SU-DHL-6 (cell line): Measurements from ENCODE around the gene OBSCN.

Source experiments
- H2AFZ ChIP-seq: fragments of 200-600 bp; sonication (generic); 2 replicates; pipeline ENCODE4 v1.6.1; 2014; ENCODE audit warnings: low read depth, mild to moderate bottlenecking, moderate library complexity, mixed read lengths, antibody characterized with exemption, low read length; ENCODE audit not compliant: severe bottlenecking
- H3F3A ChIP-seq: fragments of 200-600 bp; shearing (Covaris generic); 2 replicates; pipeline ENCODE4 v1.6.0; 2016; ENCODE audit warnings: antibody characterized with exemption, mild to moderate bottlenecking; ENCODE audit not compliant: insufficient read depth
- H3K27ac ChIP-seq: fragments of 200-600 bp; sonication (generic); 2 replicates; pipeline ENCODE4 v1.5.1; 2016; ENCODE audit warnings: low read depth, mild to moderate bottlenecking, low read length, moderate library complexity, mixed read lengths
- H3K27me3 ChIP-seq: fragments of 200-600 bp; sonication (generic), shearing (Covaris generic); 2 replicates; pipeline ENCODE4 v1.6.0; 2014; ENCODE audit warnings: mild to moderate bottlenecking, low read length
- H3K36me3 ChIP-seq: fragments of 200-600 bp; sonication (generic); 2 replicates; pipeline ENCODE4 v1.6.1; 2014; ENCODE audit warnings: mild to moderate bottlenecking, low read length, mixed read lengths
- H3K4me2 ChIP-seq: fragments of 300-600, 200-600 bp; shearing (Covaris generic), sonication (generic); 2 replicates; pipeline ENCODE4 v1.6.0; 2014; ENCODE audit warnings: low read length, low read depth, mild to moderate bottlenecking; ENCODE audit not compliant: poor library complexity, severe bottlenecking
- H3K4me3 ChIP-seq: fragments of 200-600 bp; sonication (generic); 2 replicates; pipeline ENCODE4 v1.5.1; 2014; ENCODE audit warnings: antibody characterized with exemption, low read length, mild to moderate bottlenecking, mixed read lengths; ENCODE audit not compliant: insufficient read depth, poor library complexity, severe bottlenecking
- H3K79me2 ChIP-seq: fragments of 200-600 bp; sonication (generic); 2 replicates; pipeline ENCODE4 v1.6.1; 2014; ENCODE audit warnings: mild to moderate bottlenecking, low read length, moderate library complexity; ENCODE audit not compliant: insufficient read depth
- H3K9ac ChIP-seq: fragments of 200-600 bp; sonication (generic); 2 replicates; pipeline ENCODE4 v1.7.0; 2014; ENCODE audit warnings: mild to moderate bottlenecking, low read length
- H3K9me2 ChIP-seq: fragments of 200-600 bp; sonication (generic); replicated peaks from 2 replicates; pipeline ENCODE4 v1.6.1; 2014; ENCODE audit warnings: low read length; ENCODE audit not compliant: insufficient read depth
- H3K9me3 ChIP-seq: fragments of 200-600 bp; sonication (generic); 2 replicates; pipeline ENCODE4 v1.6.1; 2014; ENCODE audit warnings: low read length, mixed read lengths; ENCODE audit not compliant: insufficient read depth
- H4K20me1 ChIP-seq: fragments of 200-600 bp; sonication (generic); 2 replicates; pipeline ENCODE4 v1.6.1; 2014; ENCODE audit warnings: low read depth, mild to moderate bottlenecking, antibody characterized with exemption, low read length, moderate library complexity, mixed read lengths
- CTCF ChIP-seq: fragments of 200-600 bp; sonication (generic); IDR thresholded peaks from one replicate; pipeline ENCODE4 v1.5.1; 2017; ENCODE audit warnings: antibody characterized with exemption, mild to moderate bottlenecking, low read length, moderate library complexity; ENCODE audit not compliant: insufficient read depth, poor library complexity, severe bottlenecking
- EZH2phosphoT487 ChIP-seq: fragments of 200-600 bp; sonication (generic), shearing (Covaris generic); conservative IDR thresholded peaks from 2 replicates; pipeline ENCODE4 v1.6.1; 2018; ENCODE audit warnings: mild to moderate bottlenecking, antibody characterized with exemption, low read length, moderate library complexity, mixed read lengths

Gene OBSCN

DNA sequence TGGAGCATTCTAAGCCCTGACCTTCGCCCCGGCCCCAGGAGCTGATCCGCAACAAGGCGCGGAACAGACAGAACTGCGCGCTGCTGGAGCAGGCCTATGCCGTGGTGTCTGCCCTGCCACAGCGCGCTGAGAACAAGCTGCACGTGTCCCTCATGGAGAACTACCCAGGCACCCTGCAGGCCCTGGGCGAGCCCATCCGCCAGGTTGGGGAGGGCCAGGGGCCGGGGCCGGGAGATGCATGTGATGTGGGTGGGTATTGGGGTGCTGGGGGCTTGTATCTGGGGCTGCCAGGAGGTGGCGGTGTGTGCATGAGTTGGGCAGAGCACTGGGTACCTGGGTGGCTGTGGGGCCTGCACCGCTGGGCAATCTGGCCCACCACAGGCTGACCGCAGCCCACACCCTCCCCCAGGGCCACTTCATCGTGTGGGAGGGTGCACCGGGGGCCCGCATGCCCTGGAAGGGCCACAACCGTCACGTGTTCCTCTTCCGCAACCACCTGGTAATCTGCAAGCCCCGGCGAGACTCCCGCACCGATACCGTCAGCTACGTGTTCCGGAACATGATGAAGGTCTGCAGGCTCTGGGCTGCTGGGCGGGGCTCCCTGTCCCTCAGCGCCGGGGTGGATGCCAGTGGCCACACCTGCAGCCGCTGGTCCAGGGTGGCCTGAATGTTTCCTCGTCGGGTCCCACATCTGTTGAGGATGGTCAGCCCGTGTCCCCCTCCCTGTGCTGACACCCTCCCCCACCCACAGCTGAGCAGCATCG lies 133.0 kb downstream of the OBSCN start:
- Histone ChIP-seq H2AFZ (no peak overlapping the region), H3K4me3 (no peak overlapping the region), H4K20me1 (no peaks in the 10 kb centered on the region), H3K27me3 (no peaks in the 10 kb centered on the region), H3K36me3 (no peaks in the 10 kb centered on the region), H3K9me2 (no peaks in the 10 kb centered on the region), H3K27ac (no peak overlapping the region), H3K9ac (no peak overlapping the region), H3K9me3 (no peaks in the 10 kb centered on the region), H3F3A (no peaks in the 10 kb centered on the region), H3K4me2 (no peak overlapping the region), H3K79me2 (no peaks in the 10 kb centered on the region)
- no peak for TF ChIP-seq EZH2phosphoT487
- no peak for TF ChIP-seq CTCF

GRCh38 chr1:228341450-228341813 lies 133.6 kb downstream of the OBSCN start:
- Histone ChIP-seq H3K9me2 (no peaks in the 10 kb centered on the region), H3F3A (no peaks in the 10 kb centered on the region), H2AFZ (no peak overlapping the region), H3K27me3 (no peaks in the 10 kb centered on the region), H3K27ac (no peak overlapping the region), H3K9ac (no peak overlapping the region), H4K20me1 (no peaks in the 10 kb centered on the region), H3K9me3 (no peaks in the 10 kb centered on the region), H3K4me2 (no peak overlapping the region), H3K4me3 (no peak overlapping the region), H3K79me2 (no peaks in the 10 kb centered on the region), H3K36me3 (no peaks in the 10 kb centered on the region)
- TF ChIP-seq EZH2phosphoT487 (no peak), CTCF (no peak)

DNA sequence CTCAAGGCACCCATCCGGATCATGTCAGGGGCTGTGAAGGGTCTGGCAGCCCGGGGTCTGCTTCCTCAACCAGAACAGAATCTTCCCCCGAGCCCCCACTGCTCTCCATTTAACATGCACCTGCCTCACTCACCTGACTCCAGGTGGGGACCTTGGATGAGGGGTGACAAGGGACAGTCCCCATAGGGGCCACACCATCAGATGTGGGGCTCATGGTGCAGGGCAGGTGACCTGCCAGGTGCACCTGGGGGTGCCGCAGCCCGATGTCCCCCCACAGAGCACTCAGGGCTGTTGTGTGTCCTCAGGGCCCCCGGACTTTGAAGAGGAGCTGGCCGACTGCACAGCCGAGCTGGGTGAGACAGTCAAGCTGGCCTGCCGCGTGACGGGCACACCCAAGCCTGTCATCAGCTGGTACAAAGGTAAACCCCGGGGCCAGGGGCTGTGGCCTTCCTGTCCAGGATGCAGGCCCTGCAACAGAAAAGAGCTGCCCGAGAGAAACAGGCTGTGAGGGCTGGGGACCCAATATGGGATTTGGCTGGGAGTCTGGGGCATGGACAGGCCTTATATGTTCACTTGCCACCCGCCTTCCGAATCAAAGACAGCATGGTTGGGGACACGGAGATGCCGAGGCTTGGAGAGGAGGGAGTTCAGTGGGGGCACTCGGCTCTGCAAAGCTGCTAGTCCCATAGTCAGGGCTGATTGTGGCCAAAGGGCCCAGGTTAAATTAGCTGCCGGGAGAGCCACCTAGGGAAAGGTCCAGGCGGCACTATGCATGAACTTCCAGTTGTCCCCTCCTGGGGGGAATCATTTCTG lies 134.2 kb downstream of the OBSCN start:
- Histone ChIP-seq H3K4me3 (no peak overlapping the region), H3K9ac (no peak overlapping the region), H3K27ac (no peak overlapping the region), H2AFZ (no peak overlapping the region), H3K9me2 (no peaks in the 10 kb centered on the region), H3K4me2 (no peak overlapping the region), H4K20me1 (no peaks in the 10 kb centered on the region), H3F3A (no peaks in the 10 kb centered on the region), H3K36me3 (no peaks in the 10 kb centered on the region), H3K79me2 (no peaks in the 10 kb centered on the region), H3K9me3 (no peaks in the 10 kb centered on the region), H3K27me3 (no peaks in the 10 kb centered on the region)
- TF ChIP-seq EZH2phosphoT487, result no peak
- no peak for TF ChIP-seq CTCF
